ENCODE measurements around the gene RALGPS1. TPM values are rescaled to one million over a fixed set of nuclear protein-coding genes. Genes with fewer than 3 reads are reported as not detected.

Gene RALGPS1
- total RNA-seq, 2 experiments from 2014 or later, result 2.1 to 2.4 TPM

DNA sequence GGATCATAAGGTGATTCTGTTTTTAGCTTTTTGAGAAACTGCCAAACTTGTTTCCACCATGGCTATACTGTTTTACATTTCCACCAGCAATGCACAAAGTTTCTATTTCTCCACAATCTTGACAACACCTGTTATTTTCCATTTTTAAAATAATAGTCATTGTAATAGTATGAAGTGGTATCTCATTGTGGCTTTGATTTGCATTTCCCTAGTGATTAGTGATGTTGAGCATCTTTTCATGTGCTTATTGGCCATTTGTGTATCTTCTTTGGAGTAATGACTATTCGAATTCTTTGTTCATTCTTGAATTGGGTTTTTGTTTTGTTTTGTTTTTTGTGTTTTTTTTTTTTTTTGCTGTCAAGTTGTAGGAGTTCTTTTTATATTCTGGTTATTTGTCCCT is 354.9 kb downstream of the RALGPS1 start:
- no peak for DNase-seq
- H3K27ac Mint-ChIP-seq, result no peak overlapping the region
- no peaks in the 10 kb centered on the region for H3K36me3 Mint-ChIP-seq (ENCODE audit: low read depth)
- intact Hi-C loops (cut with micrococcal nuclease), result no loop called here
- CTCF ChIA-PET, result interaction anchor here (1.3 kb wide), 1 partner anchor 26 kb away, joined by 3 read pairs; no protein-coding TSS in a partner anchor
- H3K9me3 Mint-ChIP-seq, result no peaks in the 10 kb centered on the region
- peaks cover 5% of the 10 kb centered on the region for H3K27me3 Mint-ChIP-seq (ENCODE audit: low read depth)
- no peak overlapping the region for H3K4me3 Mint-ChIP-seq
- no peaks in the 10 kb centered on the region for H3K4me1 Mint-ChIP-seq (ENCODE audit: low read depth)

Other genes starting within 250 kb of the RALGPS1 start
- 10 to 100 TPM; 20.9 to 25.9 TPM for gene ZBTB43, start 109.7 kb upstream of the RALGPS1 start, total RNA-seq
- 1 to 10 TPM; 4.2 to 4.6 TPM for gene ZBTB34, start 54.1 kb upstream of the RALGPS1 start, total RNA-seq
- gene ANGPTL2, start 207.9 kb downstream of the RALGPS1 start, total RNA-seq, result not detected

All from activated naive CD4-positive, alpha-beta T cell treated with anti-CD3 and anti-CD28 coated beads for 36 hours (primary cell).